ENCODE data around the gene SERPINB3.
"Not testable (repeated sequence)": the region's sequence is repeated elsewhere in the genome, so short reads cannot be mapped to it uniquely, and the experiment has no call there.

SERPINB3 gene

DNA sequence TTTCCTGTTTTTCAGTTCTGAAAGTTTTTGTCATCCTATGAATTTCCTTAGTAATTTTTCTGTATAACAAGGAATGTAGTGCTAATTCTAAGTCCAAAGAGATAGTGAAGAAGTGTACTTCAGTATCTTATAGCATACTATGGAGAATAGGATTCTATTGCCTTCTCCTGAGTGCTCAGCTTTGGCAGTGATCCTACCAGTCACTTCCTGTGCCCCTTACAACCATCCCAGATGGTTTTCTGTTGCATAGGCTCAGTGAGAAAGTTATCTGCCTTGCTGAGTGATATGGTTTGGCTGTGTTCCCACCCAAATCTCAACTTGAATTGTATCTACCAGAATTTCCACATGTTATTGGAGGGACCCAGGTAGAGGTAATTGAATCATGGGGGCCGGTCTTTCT is 17.0 kb downstream of the SERPINB3 start:
- not testable (repeated sequence) for DNase-seq

DNA sequence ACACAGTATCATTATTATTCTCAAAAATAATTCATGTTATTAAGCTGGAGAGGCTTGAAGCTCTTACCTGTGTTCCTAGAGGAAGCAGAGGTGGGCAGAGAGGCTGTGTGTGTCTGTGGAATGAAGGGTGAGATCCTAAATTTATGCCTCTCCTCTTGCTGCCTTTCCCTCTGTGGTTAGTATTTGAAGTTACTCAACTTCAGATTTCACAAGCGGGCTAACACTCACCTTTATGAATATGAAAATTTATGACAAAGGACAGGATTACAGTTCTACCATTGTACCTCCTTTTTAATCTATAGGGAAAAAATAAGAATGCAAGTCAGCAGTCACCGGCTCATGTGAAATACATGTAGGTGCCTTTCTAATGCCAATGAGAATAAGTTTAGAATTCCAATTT is 17.6 kb downstream of the SERPINB3 start, which contains the start of gene SERPINB4:
Gene SERPINB4, minus strand, starts transcription at position 115 of the 400 bp plus-strand sequence. CDS start 679 bp downstream, outside the sequence.
- not testable (repeated sequence) for DNase-seq

DNA sequence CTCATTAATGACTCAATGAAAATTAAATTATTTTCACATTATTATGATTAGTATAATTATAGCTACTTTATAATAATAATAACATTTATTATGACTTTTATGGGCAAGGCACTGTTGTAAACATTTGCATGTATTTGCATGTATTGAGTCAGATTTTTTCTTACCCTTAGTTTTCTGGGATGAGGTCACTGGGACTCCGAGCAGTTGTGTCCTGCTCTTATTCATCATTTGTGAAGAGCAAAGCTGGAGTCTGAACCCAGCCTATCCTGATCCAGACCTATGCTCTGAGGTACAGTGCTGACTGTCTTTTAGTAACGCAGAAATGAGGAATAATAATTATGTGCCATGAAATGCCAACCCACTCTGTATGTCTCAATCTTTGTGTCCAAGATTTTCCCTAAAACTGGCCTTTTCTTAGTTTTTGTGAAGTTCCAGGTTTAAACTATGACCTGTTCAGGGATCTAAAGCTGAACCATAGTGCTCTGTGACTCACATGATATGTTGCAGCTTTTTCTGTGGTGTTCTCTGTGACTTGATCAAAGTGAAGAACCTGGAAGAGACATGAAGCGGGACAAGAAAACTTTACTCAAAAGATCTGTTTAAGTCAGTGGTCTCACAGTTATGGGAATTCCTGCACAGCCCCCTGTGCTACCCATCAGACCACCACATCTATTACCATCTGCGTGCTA is 18.9 kb downstream of the SERPINB3 start:
- DNase-seq: not testable (repeated sequence)

DNA sequence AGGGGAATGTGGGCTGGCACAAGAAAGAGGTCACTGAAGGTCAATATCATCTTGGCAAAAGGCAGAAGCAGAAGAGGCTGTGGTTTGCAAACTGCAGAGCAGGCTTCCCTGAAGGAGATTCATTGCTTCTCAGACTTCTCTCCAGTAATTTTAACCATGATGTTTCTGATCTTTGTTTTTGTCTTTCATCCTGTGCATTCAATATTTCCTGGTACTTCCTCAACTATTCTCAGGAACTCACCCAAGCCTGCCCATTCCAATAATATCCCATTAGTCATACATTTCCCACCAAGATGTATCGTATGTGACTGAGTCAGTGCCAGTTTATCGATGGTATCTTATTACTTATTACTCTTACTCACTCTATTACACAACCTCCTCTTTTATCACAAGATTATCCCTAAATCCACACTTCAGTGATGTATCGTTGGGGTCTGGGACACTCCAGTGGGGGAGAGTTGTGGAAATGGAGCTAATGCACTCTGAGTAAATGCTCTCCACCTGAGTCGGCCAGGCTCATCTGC is 20.5 kb downstream of the SERPINB3 start:
- not testable (repeated sequence) for DNase-seq

DNA sequence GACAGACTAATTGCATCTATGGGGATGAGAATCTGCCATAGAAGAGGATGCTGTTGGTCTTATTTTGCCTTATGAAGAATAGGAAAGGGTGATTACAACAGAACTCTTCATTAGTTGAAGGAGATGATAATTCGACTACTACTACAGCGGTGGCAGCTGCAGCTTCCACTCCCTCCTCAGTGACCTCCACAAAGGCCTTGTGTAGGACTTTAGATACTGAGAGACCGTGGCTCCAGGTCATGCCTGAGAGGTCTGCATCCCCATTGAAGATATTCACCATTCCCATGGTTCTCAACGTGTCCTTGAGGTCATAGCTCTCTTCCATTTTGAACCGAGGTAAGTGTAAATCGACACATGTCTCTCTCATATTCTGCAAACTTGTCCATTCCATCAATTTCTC is 24.0 kb downstream of the SERPINB3 start:
- DNase-seq: no peak

DNA sequence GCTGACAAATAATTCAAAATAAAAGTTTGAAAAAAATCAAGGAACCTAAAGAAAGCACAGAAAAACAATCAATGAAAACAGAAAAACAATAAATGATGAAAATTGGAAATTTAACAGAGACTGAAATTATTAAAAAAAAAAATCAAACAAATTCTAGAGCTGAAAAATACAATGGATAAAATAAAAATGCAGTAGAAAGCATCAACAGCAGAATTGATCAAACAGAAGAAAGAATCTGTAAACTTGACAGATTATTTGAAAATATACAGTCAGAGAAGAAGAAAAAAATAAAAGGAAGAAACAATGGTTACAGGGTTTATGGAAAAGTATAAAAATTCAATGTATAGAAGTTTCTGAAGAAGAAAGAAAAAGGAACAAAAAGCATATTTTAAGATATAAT is 33.9 kb downstream of the SERPINB3 start:
- no peak for DNase-seq

DNA sequence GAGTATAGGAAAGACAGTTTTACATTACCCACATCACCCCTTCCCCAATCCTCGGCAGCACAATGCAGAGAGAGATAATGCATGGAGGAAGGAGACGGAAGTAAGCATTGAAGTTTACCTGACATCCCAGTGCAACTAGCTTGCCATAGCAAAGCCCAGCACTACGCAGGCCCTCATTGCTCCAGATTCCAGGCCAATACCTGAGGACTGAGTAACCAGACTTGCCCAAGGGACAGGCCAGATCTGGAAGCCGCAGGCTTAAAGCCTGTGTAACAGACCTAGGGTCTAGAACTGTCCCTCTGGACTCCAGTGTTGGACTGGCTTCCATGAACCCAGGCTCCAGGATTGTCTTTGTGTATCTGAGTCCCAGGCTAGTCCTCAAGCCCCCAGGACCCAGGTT is 35.3 kb downstream of the SERPINB3 start:
- no peak for DNase-seq

DNA sequence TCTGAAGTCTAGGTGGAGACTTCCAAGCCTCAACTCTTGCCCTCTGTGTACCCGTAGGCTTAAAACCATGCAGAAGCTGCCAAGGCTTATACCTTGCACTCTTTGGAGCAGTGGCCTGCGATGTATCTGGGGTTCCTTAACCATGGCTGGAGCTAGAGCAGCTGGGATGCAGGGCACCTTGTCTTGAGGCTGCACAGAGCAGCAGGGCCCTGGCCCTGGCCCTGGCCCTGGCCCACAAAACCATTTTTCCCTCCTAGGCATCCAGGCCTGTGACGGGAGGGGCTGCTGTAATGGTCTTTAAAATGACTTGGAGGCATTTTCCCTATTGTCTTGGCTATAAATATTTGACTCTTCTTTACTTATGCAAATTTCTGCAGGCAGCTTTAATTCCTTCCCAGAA is 36.8 kb downstream of the SERPINB3 start:
- no peak for DNase-seq

DNA sequence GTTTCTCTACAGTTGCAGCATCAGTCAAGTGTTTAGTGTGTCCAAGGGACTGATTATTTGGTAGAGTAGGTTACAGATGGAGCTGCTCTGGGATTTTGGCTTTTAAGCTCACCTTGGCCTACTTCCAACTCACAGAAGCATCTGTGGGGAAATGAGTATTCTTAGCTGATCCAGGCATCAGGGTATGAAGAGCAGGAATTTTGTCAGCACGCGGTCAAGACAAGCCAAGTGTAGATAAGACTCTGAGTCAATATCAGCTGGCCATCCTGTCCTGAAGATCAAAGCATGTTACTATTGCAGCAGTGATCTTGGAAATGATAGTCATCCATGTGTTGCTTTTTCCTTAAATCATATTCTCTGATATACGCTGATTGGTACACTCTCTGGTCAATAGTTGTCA is 42.0 kb downstream of the SERPINB3 start:
- DNase-seq: peak in 1 of 2 experiments; percentile 17

DNA sequence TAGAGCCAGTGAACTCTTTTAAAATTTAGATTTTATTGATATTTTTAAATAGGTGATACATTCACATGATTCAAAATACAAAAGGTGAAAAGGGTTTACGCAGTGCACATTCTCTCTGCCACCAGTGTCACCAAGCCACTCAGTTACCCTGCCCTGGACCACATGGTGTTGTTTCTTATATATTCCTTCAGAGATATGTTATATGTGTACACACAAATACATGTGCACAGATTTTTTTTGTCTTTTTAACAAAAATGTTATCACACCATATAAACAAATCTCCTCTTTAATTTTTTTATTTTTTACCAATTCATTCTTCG is 43.8 kb downstream of the SERPINB3 start:
- DNase-seq: no peak

DNA sequence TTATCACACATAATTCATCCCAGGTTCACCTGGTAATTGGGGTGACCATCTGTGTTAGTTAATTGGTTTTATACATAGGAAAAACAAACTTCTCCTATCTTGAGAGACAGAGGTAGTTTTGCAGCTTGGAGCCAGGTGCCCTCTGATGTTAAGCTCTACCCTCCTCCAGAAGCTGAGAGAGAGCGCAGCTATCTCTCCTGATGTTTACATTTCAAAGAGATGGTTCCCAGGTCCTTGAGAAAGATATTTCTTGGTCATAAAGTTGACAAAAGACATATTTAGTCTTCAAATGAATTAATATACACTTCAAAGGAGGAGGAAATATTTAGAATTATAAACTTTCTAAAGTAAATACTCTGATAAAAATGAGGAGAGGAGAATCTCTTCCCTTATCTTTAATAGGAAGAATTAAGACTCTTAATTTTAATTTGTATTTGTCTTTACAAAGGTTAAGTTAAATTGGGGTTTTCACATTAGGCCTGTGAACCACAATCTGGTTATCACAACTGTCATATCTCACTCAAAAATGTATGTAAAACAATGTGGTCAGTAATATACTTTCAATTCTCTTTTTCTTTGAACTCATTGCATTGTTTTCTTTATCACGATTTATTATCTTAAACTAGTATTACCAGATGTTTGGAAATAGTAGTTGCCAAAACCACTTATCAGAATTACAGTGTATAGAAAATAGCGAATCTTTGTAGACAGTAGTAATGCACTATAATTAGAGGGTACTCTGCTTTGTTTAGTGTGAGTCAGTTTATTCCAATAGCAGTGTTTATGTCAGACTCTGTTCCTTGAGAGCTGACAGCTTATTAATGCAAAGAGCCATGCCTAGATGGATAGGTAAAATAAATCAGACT is 44.4 kb downstream of the SERPINB3 start:
- no peak for DNase-seq

DNA sequence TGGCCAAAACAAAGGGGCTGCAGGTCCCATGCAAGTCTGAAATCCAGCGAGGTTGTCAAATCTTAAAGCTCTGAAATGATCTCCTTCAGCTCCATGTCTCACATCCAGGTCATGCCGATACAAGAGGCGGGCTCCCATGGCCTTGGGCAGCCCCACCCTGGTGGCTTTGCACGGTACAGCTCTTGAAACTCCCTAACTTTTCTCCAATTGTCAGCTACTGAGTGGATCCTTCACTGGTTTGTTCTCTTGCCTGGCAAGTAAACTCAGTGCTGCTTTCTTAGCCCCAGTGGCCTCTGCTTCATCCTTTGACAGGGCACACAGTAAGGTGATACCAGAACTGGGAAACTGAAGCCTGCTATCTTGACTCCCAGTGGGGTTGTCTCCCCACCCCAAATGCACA is 48.3 kb downstream of the SERPINB3 start:
- DNase-seq: no peak

DNA sequence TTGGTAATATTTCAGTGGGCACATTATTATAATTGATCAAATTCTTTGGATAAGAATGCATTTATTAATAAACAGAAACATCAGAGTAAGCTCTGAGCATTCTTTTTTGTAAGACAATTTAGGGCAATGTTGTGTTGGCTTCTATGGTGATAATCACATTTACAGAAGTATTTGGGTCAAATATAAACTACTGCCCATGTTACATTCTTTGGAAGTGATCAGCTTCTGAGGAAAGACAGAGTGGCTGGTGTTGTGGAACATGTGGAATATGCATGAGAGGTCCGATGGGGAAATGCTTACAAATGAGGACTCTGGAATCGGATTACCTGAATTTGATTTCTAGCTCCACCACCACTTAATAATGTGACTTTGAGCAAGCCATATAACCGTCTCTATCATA is 55.2 kb downstream of the SERPINB3 start:
- no peak for DNase-seq

Data from NCI-H446 (cell line).